Breast epithelium (tissue), 3 donors: ENCODE results near the gene FBN1.

ENCODE experiments used
- CTCF ChIP-seq, 3 donors: fragments of 450-650 bp; IDR thresholded peaks; one replicate each; pipeline ENCODE4 v1.5.1; 2016 to 2017; ENCODE audit warnings: antibody characterized with exemption in 3 of 3, mild to moderate bottlenecking in 3 of 3, moderate library complexity in 3 of 3
- POLR2A ChIP-seq: fragments of 450-650 bp; IDR thresholded peaks from one replicate; pipeline ENCODE4 v1.6.1; 2016; ENCODE audit warnings: antibody characterized with exemption, mild to moderate bottlenecking, moderate library complexity

DNA sequence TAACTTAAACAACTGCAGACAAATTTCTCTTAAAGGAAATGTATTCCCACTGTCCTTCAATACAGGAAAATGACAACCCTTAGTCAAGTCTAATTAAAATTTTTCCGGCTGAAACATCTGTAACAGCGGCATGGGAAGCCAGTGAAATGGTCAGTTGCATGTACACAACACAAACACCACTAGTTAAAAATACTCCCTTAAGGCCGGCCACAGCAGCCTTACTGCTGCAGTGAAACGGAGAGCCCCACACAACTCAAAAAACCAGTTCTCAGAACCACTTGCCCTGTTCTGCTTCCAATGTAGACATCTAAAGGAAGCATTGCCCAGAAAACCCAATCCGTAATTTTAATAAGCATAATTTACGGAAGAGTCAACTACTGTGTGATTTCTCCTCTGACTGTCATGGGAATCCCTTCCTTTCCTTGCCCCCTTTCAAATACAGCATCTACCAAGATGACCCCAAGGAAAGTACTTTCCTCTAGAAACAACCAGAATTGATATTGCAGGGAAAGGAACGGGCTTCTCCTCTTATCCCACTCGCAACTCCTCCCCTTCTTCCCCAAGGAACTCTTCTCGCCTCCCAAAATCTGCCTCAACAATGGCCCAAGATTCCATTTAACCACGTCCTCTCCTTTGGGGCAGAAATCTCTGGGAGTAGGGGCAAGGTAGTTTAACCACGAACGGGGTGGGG lies 1.6 kb downstream of the FBN1 start:
- TF ChIP-seq CTCF (IDR thresholded peaks at IDR 0.05) (no peak), POLR2A (no peak)
